NCI-H2196 treated with DMSO at 0.1 percent for 48 hours (cell line): ENCODE results near the gene POMT2.

Experiments
- DNase-seq: peaks from one replicate; lab custom pipeline; 2025; ENCODE audit not compliant: unreplicated experiment; lab: John Stamatoyannopoulos, UW

Gene POMT2

GRCh38 chr14:77242752-77243151 lies 77.9 kb downstream of the POMT2 start:
- no peak for DNase-seq

GRCh38 chr14:77241955-77242354 lies 78.7 kb downstream of the POMT2 start:
- no peak for DNase-seq

DNA sequence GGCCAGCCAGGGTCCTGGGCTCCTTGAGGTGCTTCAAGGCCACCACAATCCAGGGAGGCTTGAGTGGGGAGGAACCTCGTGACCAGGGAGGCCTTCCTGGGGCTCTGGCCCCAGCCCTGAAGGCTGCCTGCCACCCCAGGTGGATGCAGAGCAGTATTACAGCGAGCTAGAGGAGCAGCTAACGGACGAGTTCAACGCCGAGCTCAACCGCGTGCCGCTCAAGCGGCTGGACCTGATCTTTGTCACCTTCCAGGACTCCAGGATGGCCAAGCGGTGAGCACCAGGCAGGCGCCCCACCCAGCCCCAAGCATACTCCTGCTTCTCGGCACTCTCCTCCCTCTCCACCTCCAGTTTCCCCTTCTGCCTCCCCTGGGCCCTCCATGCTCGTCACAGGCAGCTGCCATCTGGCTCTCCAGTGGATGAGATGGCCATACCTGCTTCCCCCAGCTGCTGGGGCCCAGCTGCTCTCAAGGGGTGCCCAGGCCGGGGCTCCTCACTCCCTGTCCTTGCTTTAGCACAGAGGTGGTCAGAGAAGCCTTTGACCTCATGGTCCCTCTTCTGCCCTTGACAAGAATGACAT lies 80.3 kb downstream of the POMT2 start:
- DNase-seq = no peak

DNA sequence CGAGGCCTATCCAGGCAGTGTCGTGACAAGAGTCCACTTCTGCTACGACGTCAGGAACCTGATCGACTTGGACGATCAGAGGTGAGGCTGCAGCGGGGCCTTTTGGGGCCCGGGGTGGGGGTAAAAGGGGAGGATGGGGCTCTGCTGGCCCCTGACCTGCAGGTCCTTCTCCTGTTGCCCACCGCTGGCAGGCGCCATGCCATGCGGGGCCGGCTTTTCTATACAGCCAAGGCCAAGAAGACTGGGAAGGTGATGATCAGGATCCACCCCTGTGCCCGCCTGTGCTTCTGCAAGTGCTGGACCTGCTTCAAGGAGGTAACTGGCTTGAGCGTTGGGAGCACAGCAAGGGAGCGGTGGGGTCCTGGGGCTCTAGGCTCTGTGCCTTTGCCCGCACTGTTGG lies 81.3 kb downstream of the POMT2 start:
- no peak for DNase-seq

- no peak for DNase-seq
Measured at GRCh38 chr14:77238996-77239395, 81.7 kb downstream of the POMT2 start.

DNA sequence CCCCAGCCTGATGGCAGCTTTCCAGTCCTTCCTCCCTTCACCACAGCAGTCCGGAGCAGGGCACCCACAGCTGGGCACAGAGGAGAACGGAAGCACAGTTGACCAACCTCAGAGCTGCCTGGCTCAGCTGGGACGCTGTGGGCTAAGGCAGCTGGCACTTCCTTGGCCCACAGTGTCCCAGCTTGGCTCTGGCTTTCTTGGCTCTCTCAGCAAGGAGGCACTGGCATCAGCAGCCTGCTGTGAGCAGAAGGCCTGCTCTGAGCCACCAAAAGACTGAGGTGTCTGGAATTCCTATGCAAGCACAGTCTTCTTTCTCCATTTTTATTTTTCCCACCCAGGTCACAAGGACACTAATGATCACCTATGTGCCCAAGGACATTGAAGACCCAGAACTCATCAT lies 82.3 kb downstream of the POMT2 start:
- no peak for DNase-seq

GRCh38 chr14:77236814-77237213 lies 83.9 kb downstream of the POMT2 start:
- DNase-seq = no peak

DNA sequence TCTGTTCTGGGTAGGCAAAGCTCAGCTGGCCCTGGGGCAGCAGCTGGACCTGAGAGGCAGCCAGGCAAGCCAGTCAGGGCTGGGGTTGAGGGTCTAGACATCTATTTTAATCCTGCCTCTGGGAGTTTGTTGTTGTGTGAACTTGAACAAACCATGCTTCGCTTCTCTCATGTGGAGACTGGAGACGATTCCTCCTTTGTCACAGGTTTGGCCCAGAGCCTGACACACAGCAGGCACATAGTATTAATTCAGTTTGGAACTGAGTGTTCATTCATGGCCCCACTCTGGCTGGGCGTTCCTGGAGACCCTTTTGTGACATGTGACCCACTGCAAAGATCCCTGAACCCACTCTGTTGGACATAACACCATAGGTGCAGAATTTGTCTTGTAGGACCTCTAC lies 89.0 kb downstream of the POMT2 start:
- DNase-seq = no peak

DNA sequence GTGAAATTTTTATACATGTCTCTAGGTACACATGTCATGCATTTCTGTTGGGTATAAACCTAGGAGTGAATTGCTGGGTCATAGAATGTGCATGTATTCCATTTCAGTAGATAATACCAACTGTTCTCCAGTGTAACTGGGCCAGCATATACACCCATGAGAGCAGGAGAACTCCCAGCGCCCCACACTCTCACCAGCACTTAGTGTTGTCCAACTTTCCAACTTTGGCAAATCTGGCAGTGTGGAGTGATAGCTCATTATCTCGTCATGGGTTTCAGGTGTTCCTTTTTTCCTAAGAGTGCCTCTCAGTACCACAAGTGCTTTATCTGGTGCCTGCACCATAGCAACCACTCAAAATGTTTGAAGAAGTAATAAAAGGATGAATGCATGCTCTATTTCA lies 89.8 kb downstream of the POMT2 start:
- peak; percentile 18 for DNase-seq

- DNase-seq = no peak
Measured at GRCh38 chr14:77228056-77228455, 92.6 kb downstream of the POMT2 start.

GRCh38 chr14:77225892-77226557 lies 94.7 kb downstream of the POMT2 start:
- no peak for DNase-seq

- DNase-seq = no peak
Measured at GRCh38 chr14:77225254-77225653, 95.4 kb downstream of the POMT2 start.
